ENCODE measurements around the gene AKAIN1. TPM values are rescaled to one million over a fixed set of nuclear protein-coding genes. Genes with fewer than 3 reads are reported as not detected.

The AKAIN1 gene
- total RNA-seq, 1 experiment from 2014 or later: not detected

DNA sequence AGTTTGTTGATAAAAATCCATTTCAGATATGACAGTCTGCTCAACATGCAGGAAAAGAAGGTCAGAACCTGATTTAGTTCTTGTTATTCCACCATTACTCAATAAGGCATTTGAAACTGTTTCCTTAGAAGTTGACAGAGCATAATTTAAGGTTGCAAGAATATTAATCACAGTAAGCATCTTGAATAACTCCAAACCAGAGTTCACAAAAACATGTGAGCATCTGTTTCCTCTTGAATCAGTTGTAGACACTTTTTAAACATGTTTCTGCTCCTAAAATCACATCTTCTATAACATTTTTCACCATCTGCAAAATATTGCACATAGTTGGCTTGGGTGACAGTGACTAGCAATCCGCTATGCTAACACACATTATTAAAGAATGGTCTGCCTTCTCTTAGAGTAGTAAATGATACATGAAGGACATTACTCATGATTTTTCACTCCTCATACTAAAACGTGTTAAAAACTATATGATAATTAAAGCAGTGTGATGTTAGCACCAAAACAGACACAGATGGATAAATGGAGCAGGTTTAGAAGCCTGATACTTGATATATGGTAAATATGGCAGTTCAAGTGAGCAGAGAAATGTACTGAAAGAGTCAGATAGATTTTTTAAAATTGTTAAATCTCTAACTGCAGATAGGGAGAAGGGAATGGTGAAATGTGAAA lies 30.3 kb downstream of the AKAIN1 start:
- in situ Hi-C loops (cut with HindIII; ENCODE audit: low sequenced_read_pairs): no loop called here
- DNase-seq (ENCODE audit: low spot score): no peak

DNA sequence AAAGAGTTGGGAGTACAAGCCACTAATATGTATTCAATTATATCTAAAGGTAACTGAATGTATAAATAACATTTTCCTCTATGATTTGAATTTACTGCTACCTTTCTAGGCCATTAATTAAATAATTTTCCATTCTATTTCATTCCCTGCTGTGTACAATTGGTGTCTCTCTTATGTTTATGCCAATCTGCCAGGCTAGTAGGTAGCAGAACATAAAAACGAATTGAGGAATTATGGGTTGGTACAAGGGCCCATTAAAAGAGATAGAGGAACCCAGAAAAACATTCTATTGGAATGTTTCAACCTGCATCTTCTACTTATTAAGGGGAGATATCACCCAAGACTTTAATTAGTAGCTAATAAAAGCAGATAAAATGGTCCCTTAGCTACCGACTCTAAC lies 32.2 kb downstream of the AKAIN1 start:
- in situ Hi-C loops (cut with HindIII; ENCODE audit: low sequenced_read_pairs): no loop called here
- peak; percentile 74 for DNase-seq (ENCODE audit: low spot score)

DNA sequence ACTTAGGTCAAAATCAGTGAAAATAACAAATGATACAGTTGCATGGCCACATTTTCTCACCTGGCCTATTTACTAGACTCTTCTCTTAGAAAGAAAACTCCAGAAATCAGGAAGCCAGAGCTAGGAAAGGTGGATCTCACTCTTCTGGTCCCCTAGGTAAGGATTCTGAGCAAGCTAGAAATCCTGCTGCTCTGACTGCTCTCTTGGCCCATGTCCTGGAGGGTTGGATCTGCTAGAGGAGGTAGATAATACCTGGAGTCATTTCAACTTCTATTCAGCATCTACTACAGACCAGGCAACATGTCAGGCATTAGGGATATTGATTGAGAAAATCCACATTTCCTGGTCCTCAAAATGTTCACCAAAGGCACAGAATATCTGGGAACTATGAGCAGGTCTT lies 34.9 kb downstream of the AKAIN1 start:
- in situ Hi-C loops (cut with HindIII; ENCODE audit: low sequenced_read_pairs): no loop called here
- peak; percentile 94 for DNase-seq (ENCODE audit: low spot score)

DNA sequence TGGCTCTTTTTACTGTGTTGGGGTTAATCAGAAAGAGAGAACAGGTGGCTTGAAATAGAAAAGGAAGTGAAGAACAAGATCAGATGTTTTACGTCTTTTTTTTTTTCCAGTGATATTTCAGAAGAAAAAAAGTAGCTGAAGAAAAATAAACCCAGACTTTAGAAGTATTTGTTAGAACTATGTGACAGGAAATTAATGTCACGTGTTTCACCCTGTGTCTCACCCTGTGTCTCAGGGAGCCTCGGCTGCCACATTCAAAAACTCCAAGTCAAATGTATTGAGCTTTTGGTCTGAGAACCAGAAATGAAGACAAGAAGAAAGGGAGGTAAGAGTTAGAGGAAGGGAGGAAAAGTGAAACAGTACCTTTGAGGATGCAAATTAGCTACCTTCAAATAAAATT lies 38.0 kb downstream of the AKAIN1 start:
- in situ Hi-C loops (cut with HindIII; ENCODE audit: low sequenced_read_pairs): no loop called here
- DNase-seq (ENCODE audit: low spot score): no peak

- no peak for DNase-seq (ENCODE audit: low spot score)
- in situ Hi-C loops (cut with HindIII; ENCODE audit: low sequenced_read_pairs): no loop called here
Observed at GRCh38 chr18:5158587-5158986, 38.5 kb downstream of the AKAIN1 start.

- in situ Hi-C loops (cut with HindIII; ENCODE audit: low sequenced_read_pairs): no loop called here
- DNase-seq (ENCODE audit: low spot score): peak; percentile 61
Observed at GRCh38 chr18:5158172-5158571, 38.9 kb downstream of the AKAIN1 start.

GRCh38 chr18:5155907-5156287 lies 41.2 kb downstream of the AKAIN1 start:
- in situ Hi-C loops (cut with HindIII; ENCODE audit: low sequenced_read_pairs): no loop called here

GRCh38 chr18:5155218-5155906 lies 41.7 kb downstream of the AKAIN1 start:
- no peak for DNase-seq (ENCODE audit: low spot score)
- in situ Hi-C loops (cut with HindIII; ENCODE audit: low sequenced_read_pairs): no loop called here

More at GRCh38 chr18:5155907-5156287, 41.2 kb downstream of the AKAIN1 start:
- DNase-seq (ENCODE audit: low spot score): no peak

DNA sequence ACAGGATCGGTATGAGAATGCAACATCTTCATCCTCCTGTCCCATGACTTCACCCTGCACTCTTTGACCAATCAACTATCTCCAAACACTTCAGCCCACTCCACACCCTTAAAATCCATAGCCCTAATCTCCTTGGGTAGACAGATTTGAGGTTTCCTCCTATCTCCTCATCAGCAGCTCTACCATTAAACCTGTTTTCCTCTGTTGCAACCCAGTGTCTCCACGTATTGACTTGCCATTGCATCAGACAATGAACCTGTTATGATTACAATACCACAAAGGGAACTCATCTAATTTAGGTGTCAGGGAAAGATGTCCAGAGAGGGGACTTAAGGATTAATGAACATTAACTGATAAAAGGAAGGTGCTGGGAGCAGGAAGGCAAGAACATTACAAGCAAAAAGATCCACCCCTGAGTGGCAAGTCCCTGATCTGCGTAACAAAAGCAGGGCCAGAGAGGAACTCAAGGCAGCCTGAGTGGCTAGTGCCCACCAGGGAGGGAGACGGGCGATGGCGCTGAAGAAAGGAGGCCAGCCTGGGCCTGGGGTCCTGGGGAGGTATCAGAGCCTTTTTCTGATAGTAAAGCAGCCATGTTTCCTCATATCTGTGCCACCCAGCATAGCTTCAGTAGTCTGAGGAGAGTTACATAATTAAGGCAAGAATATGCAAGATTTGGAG lies 44.6 kb downstream of the AKAIN1 start:
- DNase-seq (ENCODE audit: low spot score): no peak
- in situ Hi-C loops (cut with HindIII; ENCODE audit: low sequenced_read_pairs): no loop called here

DNA sequence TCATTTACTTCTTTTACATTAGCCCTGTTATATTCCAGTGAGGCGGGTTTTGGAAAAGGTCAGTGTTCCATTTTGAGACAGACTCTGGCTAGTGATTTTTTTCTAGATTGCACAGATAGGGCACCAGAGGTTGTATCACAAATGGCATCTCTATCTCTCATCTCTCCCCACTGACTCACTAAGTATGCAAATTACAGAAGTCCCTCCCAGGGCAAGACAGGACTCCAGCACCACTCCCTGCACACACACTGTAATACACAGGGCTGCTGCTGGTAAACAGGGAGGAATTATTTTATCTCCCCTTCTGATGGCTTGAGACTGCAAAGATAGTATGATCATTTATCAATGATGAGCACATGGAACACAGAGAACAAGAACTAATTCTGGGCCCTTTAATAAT lies 46.2 kb downstream of the AKAIN1 start:
- in situ Hi-C loops (cut with HindIII; ENCODE audit: low sequenced_read_pairs): no loop called here
- DNase-seq (ENCODE audit: low spot score): no peak

GRCh38 chr18:5146093-5146492 lies 51.0 kb downstream of the AKAIN1 start:
- no peak for DNase-seq (ENCODE audit: low spot score)
- in situ Hi-C loops (cut with HindIII; ENCODE audit: low sequenced_read_pairs): no loop called here

- in situ Hi-C loops (cut with HindIII; ENCODE audit: low sequenced_read_pairs): no loop called here
- DNase-seq (ENCODE audit: low spot score): peak; percentile 94
Observed at GRCh38 chr18:5145168-5145825, 51.8 kb downstream of the AKAIN1 start.

- DNase-seq (ENCODE audit: low spot score): no peak
- in situ Hi-C loops (cut with HindIII; ENCODE audit: low sequenced_read_pairs): no loop called here
Observed at GRCh38 chr18:5144629-5145028, 52.4 kb downstream of the AKAIN1 start.

- in situ Hi-C loops (cut with HindIII; ENCODE audit: low sequenced_read_pairs): no loop called here
- DNase-seq (ENCODE audit: low spot score): no peak
Observed at GRCh38 chr18:5142859-5143258, 54.2 kb downstream of the AKAIN1 start.

GRCh38 chr18:5142131-5142530 lies 54.9 kb downstream of the AKAIN1 start:
- no peak for DNase-seq (ENCODE audit: low spot score)
- in situ Hi-C loops (cut with HindIII; ENCODE audit: low sequenced_read_pairs): no loop called here

- in situ Hi-C loops (cut with HindIII; ENCODE audit: low sequenced_read_pairs): no loop called here
- peak; percentile 96 for DNase-seq (ENCODE audit: low spot score)
Observed at GRCh38 chr18:5137261-5137660, 59.8 kb downstream of the AKAIN1 start.

- in situ Hi-C loops (cut with HindIII; ENCODE audit: low sequenced_read_pairs): no loop called here
- no peak for DNase-seq (ENCODE audit: low spot score)
Observed at GRCh38 chr18:5132987-5133386, 64.1 kb downstream of the AKAIN1 start.

- in situ Hi-C loops (cut with HindIII; ENCODE audit: low sequenced_read_pairs): no loop called here
- DNase-seq (ENCODE audit: low spot score): no peak
Observed at GRCh38 chr18:5122272-5122671, 74.8 kb downstream of the AKAIN1 start.

- no peak for DNase-seq (ENCODE audit: low spot score)
- in situ Hi-C loops (cut with HindIII; ENCODE audit: low sequenced_read_pairs): no loop called here
Observed at GRCh38 chr18:5110266-5110665, 86.8 kb downstream of the AKAIN1 start.

- no peak for DNase-seq (ENCODE audit: low spot score)
- in situ Hi-C loops (cut with HindIII; ENCODE audit: low sequenced_read_pairs): no loop called here
Observed at GRCh38 chr18:5107988-5108387, 89.1 kb downstream of the AKAIN1 start.
